HG03521 (cell line): ENCODE results near the gene PGS1.
"Not testable (repeated sequence)": the region's sequence is repeated elsewhere in the genome, so short reads cannot be mapped to it uniquely, and the experiment has no call there.

ENCODE experiments used
- ATAC-seq: cut with Tn5 transposase; IDR thresholded peaks from one replicate; pipeline ENCODE4 v1.9.1; 2021; ENCODE audit warnings: mild to moderate bottlenecking, moderate library complexity; ENCODE audit not compliant: unreplicated experiment

PGS1 gene

GRCh38 chr17:78378225-78379130 lies at the start of gene PGS1:
Gene PGS1 (plus strand): TSS chr17:78378649. CDS start chr17:78378666, 17 bp downstream.
- ATAC-seq: peak; percentile 52

GRCh38 chr17:78329263-78330059 lies 49.0 kb upstream of the PGS1 start:
- no peak for ATAC-seq

- ATAC-seq: no peak
These were observed 47.8 kb upstream of the PGS1 start for GRCh38 chr17:78330570-78331224.

GRCh38 chr17:78331355-78331754 lies 47.1 kb upstream of the PGS1 start:
- ATAC-seq: not testable (repeated sequence)

GRCh38 chr17:78332991-78333390 lies 45.5 kb upstream of the PGS1 start:
- ATAC-seq: no peak

- ATAC-seq: no peak
These were observed 43.2 kb upstream of the PGS1 start for GRCh38 chr17:78335209-78335608.

- peak; percentile 40 for ATAC-seq
These were observed 41.0 kb upstream of the PGS1 start for GRCh38 chr17:78337244-78338109.

GRCh38 chr17:78338486-78339259 lies 39.8 kb upstream of the PGS1 start:
- ATAC-seq: no peak

GRCh38 chr17:78340183-78340955 lies 38.1 kb upstream of the PGS1 start:
- ATAC-seq: no peak

GRCh38 chr17:78341559-78342448 lies 36.6 kb upstream of the PGS1 start:
- no peak for ATAC-seq

GRCh38 chr17:78342449-78343186 lies 35.8 kb upstream of the PGS1 start:
- ATAC-seq: no peak

GRCh38 chr17:78343187-78343542 lies 35.3 kb upstream of the PGS1 start:
- no peak for ATAC-seq

GRCh38 chr17:78343543-78344201 lies 34.8 kb upstream of the PGS1 start:
- ATAC-seq: no peak

- ATAC-seq: no peak
These were observed 33.8 kb upstream of the PGS1 start for GRCh38 chr17:78344666-78345065.

- ATAC-seq: no peak
These were observed 33.3 kb upstream of the PGS1 start for GRCh38 chr17:78345172-78345571.

GRCh38 chr17:78345791-78346494 lies 32.5 kb upstream of the PGS1 start:
- ATAC-seq: no peak
